ENCODE measurements around the gene RHOU.

DNA sequence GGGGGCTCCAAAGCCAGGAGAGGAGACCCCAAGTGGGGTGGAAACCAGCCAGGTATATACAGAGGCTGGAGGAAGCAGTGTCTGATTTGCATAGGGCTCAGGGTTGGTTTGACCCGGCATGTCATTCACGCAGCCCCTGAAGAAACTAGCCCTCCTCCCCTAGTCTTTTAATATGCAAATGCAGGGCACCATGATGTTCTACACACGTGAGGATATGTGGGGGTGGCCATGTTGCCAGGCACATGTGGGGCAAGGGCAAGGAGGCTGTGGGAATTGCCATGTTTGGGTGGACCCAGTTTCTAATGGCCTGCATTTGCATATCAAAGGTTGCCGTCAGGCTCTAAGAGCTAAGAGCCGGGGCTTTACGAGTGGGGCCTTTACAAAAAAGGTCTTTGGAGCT lies 12.0 kb upstream of the RHOU start:
- TF ChIP-seq, protein P1, sequence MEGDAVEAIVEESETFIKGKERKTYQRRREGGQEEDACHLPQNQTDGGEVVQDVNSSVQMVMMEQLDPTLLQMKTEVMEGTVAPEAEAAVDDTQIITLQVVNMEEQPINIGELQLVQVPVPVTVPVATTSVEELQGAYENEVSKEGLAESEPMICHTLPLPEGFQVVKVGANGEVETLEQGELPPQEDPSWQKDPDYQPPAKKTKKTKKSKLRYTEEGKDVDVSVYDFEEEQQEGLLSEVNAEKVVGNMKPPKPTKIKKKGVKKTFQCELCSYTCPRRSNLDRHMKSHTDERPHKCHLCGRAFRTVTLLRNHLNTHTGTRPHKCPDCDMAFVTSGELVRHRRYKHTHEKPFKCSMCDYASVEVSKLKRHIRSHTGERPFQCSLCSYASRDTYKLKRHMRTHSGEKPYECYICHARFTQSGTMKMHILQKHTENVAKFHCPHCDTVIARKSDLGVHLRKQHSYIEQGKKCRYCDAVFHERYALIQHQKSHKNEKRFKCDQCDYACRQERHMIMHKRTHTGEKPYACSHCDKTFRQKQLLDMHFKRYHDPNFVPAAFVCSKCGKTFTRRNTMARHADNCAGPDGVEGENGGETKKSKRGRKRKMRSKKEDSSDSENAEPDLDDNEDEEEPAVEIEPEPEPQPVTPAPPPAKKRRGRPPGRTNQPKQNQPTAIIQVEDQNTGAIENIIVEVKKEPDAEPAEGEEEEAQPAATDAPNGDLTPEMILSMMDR (IDR thresholded peaks at IDR 0.05): no peak
- TF ChIP-seq POLR2AphosphoS5 (IDR thresholded peaks at IDR 0.05): no peak
- TF ChIP-seq POLR2A (IDR thresholded peaks at IDR 0.05): no peak
- no peak for TF ChIP-seq EP300 (IDR thresholded peaks at IDR 0.05)
